ENCODE measurements around the gene MBP.

MBP gene

DNA sequence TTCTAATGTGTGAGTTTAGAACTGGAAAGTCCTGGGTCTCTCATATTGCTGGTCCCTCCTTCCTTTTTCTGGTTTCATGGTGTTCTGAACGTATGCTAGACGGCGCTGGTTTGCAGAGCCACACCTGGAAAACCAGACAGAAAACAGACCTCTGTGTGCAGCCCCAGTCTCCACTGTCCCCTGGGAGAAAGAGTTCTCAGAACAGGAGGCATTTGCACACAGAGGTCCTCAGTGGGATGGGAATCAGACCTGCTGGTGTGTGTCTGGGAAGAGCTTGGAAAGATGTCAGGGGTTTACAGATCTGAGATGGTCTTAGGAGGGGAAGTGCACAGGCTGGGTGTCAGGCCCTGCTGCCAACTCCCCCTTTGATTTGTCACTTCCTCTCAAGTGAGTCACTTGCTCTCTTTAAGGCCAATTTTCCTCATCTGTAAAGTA is 14.9 kb upstream of the MBP start:
- CTCF ChIA-PET: no interaction called here
- DNase-seq (ENCODE audit: low read depth, low spot score): no peak
- TF ChIP-seq, protein P1, sequence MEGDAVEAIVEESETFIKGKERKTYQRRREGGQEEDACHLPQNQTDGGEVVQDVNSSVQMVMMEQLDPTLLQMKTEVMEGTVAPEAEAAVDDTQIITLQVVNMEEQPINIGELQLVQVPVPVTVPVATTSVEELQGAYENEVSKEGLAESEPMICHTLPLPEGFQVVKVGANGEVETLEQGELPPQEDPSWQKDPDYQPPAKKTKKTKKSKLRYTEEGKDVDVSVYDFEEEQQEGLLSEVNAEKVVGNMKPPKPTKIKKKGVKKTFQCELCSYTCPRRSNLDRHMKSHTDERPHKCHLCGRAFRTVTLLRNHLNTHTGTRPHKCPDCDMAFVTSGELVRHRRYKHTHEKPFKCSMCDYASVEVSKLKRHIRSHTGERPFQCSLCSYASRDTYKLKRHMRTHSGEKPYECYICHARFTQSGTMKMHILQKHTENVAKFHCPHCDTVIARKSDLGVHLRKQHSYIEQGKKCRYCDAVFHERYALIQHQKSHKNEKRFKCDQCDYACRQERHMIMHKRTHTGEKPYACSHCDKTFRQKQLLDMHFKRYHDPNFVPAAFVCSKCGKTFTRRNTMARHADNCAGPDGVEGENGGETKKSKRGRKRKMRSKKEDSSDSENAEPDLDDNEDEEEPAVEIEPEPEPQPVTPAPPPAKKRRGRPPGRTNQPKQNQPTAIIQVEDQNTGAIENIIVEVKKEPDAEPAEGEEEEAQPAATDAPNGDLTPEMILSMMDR (IDR thresholded peaks at IDR 0.05; ENCODE audit: insufficient read depth, low read length, missing control alignments): no peak
- no peak overlapping the region for H3K4me3 ChIP-seq (ENCODE audit: low read depth, low read length)
- POLR2A ChIA-PET: no interaction called here

DNA sequence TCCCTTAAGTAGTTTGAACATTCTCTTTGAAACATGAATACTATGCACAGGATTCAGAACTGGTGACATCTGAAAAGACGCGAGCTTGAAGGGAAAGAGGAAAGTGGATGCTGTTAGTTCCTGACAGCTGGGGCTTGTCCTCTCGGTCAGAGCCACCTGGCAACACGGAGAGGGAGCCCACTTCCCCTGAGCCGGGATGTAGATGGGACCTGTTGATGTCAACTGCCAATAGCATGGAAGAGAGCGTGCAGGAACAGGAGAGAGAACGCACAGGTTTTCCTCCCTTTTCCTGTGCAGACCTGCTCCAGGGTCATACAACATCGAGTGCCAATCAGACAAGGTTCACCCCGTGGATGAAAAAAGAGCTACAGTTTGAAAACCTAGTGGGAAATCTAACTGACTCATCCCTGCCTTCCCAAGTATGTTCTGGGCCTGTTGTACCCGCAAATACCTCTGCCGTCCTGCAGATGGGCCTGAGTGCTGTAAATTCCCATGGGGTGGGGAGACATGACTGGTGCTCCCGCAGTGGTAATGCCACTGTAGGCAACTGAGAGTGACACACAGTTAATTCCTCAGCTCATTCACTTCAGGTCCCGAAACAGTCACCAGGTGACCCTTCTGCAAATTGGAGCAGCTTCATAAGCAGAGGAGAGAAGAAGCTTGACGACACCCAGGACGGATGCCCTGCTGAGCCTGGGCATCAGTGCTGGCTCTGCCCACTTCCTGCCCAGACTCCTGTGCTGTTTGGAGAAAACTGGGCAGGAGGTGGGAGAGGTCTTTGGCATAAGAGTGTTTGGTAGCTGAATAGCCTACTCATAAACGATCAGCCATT is 13.9 kb upstream of the MBP start:
- no peak overlapping the region for H3K4me3 ChIP-seq (ENCODE audit: low read depth, low read length)
- ChIA-PET POLR2A (no interaction called here), CTCF (interaction anchor here (0.6 to 1.1 kb wide), 3 partner anchors 9 to 163 kb away, joined by 3 to 7 read pairs (median 3); no protein-coding TSS in a partner anchor)
- TF ChIP-seq, protein P1 (IDR thresholded peaks at IDR 0.05; ENCODE audit: insufficient read depth, low read length, missing control alignments): no peak
- DNase-seq (ENCODE audit: low read depth, low spot score): no peak

DNA sequence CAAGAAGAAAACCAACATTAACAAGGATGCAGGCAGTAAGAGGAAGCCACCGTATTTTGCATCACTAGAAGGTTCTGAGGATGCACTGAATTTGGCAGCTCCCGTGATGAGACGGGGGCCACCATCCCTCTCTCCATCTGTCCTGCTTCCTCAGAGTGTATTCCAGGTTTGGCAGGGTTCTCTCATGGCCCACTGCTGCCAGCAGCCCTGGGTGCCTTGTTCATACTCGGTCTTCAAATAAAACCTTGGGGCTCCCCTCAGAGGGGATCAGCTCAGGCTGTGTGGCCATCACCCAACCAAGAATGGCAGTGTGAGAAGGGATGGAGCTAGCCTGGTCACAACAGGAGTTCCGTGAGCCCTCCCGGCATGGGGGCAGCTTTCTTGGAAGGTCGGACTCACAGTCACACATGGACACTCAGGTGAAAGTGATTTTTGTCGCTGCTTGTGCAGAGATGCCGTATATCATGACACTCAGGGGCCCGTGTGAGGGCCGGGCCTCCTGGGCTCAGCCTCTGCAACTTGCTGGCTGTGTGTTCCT is 12.8 kb upstream of the MBP start:
- ChIA-PET POLR2A (no interaction called here), CTCF (interaction anchor here (0.6 to 1.1 kb wide), 2 partner anchors 8 to 162 kb away, joined by 3 read pairs; no protein-coding TSS in a partner anchor)
- no peak overlapping the region for H3K4me3 ChIP-seq (ENCODE audit: low read depth, low read length)
- TF ChIP-seq, protein P1 (IDR thresholded peaks at IDR 0.05; ENCODE audit: insufficient read depth, low read length, missing control alignments): no peak
- no peak for DNase-seq (ENCODE audit: low read depth, low spot score)

DNA sequence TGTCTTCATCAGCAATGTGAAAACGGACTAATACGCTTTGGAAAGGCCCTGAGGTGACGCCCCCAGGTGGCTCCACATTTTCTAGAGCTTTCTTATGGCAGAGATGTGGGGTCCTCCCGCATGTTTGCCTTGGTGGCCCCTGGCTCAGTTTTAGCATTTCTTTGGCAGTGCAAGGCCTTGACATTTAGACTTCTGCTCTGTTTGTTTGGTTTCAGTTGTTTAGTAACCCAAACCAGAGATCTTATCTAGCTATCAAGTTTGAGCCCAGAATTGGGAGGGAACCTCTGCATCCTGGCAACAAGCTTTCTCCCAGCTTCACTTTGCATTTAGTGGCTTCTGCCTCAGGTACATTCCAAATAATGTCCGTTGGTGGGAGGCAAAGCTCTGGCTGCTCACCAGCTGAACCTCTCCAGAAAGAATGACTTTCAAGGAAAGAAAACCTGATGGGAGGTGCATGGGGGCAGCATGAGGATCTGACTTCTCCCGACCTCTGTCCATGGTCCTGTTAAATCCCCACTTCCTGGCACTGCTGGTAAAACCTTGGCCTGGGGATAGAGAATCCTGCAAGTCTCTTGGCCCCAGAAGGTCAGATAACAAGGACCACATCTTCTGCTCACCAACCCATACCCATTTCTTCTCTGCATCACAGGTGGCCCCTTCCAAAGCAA is 12.0 kb upstream of the MBP start:
- no peak for DNase-seq (ENCODE audit: low read depth, low spot score)
- CTCF ChIA-PET: interaction anchor here (0.7 kb wide), 1 partner anchor 67 kb away, joined by 3 read pairs; no protein-coding TSS in a partner anchor
- H3K4me3 ChIP-seq (ENCODE audit: low read depth, low read length): no peak overlapping the region
- TF ChIP-seq, protein P1 (IDR thresholded peaks at IDR 0.05; ENCODE audit: insufficient read depth, low read length, missing control alignments): no peak
- POLR2A ChIA-PET: no interaction called here

DNA sequence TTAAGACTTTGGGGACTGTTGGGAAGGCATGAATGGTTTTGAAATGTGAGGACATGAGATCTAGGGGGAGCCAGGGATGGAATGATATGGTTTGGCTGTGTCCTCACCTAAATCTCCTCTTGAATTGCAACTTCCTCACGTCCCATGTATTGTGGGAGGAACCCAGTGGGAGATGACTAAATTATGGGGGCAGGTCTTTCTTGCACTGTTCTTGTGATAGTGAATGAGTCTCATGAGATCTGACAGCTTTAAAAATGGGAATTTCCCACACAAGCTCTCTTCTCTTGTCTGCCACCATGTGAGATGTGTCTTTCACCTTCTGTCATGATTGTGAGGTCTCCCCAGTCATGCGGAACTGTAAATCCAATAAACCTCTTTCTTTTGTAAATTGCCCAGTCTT is 11.5 kb upstream of the MBP start:
- ChIA-PET CTCF (interaction anchor here (0.7 kb wide), 1 partner anchor 67 kb away, joined by 3 read pairs; no protein-coding TSS in a partner anchor), POLR2A (no interaction called here)
- TF ChIP-seq, protein P1 (IDR thresholded peaks at IDR 0.05; ENCODE audit: insufficient read depth, low read length, missing control alignments): no peak
- no peak for DNase-seq (ENCODE audit: low read depth, low spot score)
- H3K4me3 ChIP-seq (ENCODE audit: low read depth, low read length): no peak overlapping the region

DNA sequence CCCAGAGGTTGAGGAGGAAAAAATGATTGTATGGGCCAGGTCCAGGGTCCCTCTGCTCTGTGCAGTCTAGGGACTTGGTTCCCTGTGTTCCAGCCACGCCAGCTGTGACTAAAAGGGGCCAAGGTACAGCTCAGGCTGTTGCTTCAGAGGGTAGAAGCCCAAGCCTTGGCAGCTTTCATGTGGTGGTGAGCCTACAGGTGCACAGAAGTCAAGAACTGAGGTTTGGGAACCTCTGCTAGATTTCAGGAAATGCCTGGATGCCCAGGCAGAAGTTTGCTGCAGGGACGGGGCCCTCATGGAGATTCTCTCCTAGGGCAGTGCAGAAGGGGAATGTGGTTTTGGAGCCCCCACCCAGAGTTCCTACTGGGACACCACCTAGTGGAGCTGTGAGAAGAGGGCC is 10.6 kb upstream of the MBP start:
- DNase-seq (ENCODE audit: low read depth, low spot score): no peak
- ChIA-PET CTCF (no interaction called here), POLR2A (no interaction called here)
- no peak overlapping the region for H3K4me3 ChIP-seq (ENCODE audit: low read depth, low read length)
- TF ChIP-seq, protein P1 (IDR thresholded peaks at IDR 0.05; ENCODE audit: insufficient read depth, low read length, missing control alignments): no peak

All from AG04449 (cell line).